SK-N-SH (cell line): Measurements from ENCODE around the gene PI4K2B.

Experiments used
- CHD2 ChIP-seq: fragments of 150-350 bp; IDR thresholded peaks from 2 replicates; pipeline ENCODE4 v1.6.1; 2018; ENCODE audit warnings: low read length; ENCODE audit not compliant: partially characterized antibody
- FOSL2 ChIP-seq: IDR thresholded peaks from 2 replicates; pipeline ENCODE4 v1.4.0; 2012; ENCODE audit warnings: low read depth, mild to moderate bottlenecking, moderate library complexity, borderline replicate concordance
- RAD21 ChIP-seq: IDR thresholded peaks from 2 replicates; pipeline ENCODE4 v1.6.1; 2012; ENCODE audit warnings: mild to moderate bottlenecking, low read length
- RCOR1 ChIP-seq: fragments of 150-350 bp; IDR thresholded peaks from 2 replicates; pipeline ENCODE4 v1.6.1; 2017; ENCODE audit warnings: antibody characterized with exemption, low read length
- TEAD4 ChIP-seq: IDR thresholded peaks from 2 replicates; pipeline ENCODE4 v1.4.0; 2012; ENCODE audit warnings: mild to moderate bottlenecking, borderline replicate concordance; ENCODE audit not compliant: insufficient read depth
- TF ChIP-seq, protein P1 (sequence below): fragments of 200-600 bp; sonication (generic); IDR thresholded peaks from 2 replicates; pipeline ENCODE4 v1.6.1; 2017; ENCODE audit warnings: antibody characterized with exemption, mild to moderate bottlenecking, moderate library complexity
- TF ChIP-seq, protein P2 (sequence below): fragments of 150-350 bp; IDR thresholded peaks from 2 replicates; pipeline ENCODE4 v1.6.1; 2017; ENCODE audit warnings: antibody characterized with exemption, low read length, low read depth, borderline replicate concordance
- TF ChIP-seq, protein P3 (sequence below): IDR thresholded peaks from 2 replicates; pipeline ENCODE4 v1.4.0; 2012; ENCODE audit warnings: low read depth, borderline replicate concordance
- TF ChIP-seq, protein P4 (sequence below): IDR thresholded peaks from 2 replicates; pipeline ENCODE4 v1.6.1; 2012; ENCODE audit warnings: mild to moderate bottlenecking, low read depth, low read length, moderate library complexity

DNA sequence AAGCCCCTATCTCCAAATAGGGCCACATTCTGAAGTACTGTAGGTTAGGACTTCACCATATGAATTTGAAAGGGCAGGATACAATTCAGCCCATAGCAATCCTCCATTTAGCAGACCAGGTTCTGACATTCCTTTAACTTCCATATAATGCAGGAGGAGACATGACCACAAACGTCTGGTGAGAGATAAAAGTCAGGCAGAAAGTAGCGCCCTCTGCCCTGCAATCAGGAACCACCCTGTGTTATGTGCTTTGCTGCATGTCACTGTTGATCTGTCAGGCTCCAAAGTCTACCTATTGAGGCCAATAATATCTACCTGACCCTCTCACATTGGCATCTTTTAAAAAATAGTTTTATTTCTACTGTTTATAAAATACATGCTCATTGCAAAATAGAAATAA is 43.4 kb upstream of the PI4K2B start:
- TF ChIP-seq, protein P1, sequence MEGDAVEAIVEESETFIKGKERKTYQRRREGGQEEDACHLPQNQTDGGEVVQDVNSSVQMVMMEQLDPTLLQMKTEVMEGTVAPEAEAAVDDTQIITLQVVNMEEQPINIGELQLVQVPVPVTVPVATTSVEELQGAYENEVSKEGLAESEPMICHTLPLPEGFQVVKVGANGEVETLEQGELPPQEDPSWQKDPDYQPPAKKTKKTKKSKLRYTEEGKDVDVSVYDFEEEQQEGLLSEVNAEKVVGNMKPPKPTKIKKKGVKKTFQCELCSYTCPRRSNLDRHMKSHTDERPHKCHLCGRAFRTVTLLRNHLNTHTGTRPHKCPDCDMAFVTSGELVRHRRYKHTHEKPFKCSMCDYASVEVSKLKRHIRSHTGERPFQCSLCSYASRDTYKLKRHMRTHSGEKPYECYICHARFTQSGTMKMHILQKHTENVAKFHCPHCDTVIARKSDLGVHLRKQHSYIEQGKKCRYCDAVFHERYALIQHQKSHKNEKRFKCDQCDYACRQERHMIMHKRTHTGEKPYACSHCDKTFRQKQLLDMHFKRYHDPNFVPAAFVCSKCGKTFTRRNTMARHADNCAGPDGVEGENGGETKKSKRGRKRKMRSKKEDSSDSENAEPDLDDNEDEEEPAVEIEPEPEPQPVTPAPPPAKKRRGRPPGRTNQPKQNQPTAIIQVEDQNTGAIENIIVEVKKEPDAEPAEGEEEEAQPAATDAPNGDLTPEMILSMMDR: no peak
- TF ChIP-seq TEAD4: no peak
- no peak for TF ChIP-seq CHD2
- TF ChIP-seq, protein P2, sequence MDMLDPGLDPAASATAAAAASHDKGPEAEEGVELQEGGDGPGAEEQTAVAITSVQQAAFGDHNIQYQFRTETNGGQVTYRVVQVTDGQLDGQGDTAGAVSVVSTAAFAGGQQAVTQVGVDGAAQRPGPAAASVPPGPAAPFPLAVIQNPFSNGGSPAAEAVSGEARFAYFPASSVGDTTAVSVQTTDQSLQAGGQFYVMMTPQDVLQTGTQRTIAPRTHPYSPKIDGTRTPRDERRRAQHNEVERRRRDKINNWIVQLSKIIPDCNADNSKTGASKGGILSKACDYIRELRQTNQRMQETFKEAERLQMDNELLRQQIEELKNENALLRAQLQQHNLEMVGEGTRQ: no peak
- TF ChIP-seq, protein P3, sequence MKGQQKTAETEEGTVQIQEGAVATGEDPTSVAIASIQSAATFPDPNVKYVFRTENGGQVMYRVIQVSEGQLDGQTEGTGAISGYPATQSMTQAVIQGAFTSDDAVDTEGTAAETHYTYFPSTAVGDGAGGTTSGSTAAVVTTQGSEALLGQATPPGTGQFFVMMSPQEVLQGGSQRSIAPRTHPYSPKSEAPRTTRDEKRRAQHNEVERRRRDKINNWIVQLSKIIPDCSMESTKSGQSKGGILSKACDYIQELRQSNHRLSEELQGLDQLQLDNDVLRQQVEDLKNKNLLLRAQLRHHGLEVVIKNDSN: no peak
- TF ChIP-seq, protein P4, sequence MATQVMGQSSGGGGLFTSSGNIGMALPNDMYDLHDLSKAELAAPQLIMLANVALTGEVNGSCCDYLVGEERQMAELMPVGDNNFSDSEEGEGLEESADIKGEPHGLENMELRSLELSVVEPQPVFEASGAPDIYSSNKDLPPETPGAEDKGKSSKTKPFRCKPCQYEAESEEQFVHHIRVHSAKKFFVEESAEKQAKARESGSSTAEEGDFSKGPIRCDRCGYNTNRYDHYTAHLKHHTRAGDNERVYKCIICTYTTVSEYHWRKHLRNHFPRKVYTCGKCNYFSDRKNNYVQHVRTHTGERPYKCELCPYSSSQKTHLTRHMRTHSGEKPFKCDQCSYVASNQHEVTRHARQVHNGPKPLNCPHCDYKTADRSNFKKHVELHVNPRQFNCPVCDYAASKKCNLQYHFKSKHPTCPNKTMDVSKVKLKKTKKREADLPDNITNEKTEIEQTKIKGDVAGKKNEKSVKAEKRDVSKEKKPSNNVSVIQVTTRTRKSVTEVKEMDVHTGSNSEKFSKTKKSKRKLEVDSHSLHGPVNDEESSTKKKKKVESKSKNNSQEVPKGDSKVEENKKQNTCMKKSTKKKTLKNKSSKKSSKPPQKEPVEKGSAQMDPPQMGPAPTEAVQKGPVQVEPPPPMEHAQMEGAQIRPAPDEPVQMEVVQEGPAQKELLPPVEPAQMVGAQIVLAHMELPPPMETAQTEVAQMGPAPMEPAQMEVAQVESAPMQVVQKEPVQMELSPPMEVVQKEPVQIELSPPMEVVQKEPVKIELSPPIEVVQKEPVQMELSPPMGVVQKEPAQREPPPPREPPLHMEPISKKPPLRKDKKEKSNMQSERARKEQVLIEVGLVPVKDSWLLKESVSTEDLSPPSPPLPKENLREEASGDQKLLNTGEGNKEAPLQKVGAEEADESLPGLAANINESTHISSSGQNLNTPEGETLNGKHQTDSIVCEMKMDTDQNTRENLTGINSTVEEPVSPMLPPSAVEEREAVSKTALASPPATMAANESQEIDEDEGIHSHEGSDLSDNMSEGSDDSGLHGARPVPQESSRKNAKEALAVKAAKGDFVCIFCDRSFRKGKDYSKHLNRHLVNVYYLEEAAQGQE: no peak
- TF ChIP-seq FOSL2: no peak
- no peak for TF ChIP-seq RAD21
- TF ChIP-seq RCOR1: no peak
